ENCODE data around the gene ADGB.

- TF ChIP-seq CTCF (IDR thresholded peaks at IDR 0.05) (no peak), POLR2A (IDR thresholded peaks at IDR 0.05) (no peak)
Measured at GRCh38 chr6:146781836-146782235, 183.1 kb downstream of the ADGB start.
